Hematopoietic multipotent progenitor cell treated with erythropoietin and hydrocortisone succinate and interleukin-3 and kit ligand, for 15 days (in vitro differentiated cells): ENCODE measurements around the gene CFAP91.

Source experiments
- DNase-seq: peaks from one replicate; pipeline ENCODE4 v3.0.0-alpha.2; 2015; ENCODE audit warnings: low spot score

The CFAP91 gene

DNA sequence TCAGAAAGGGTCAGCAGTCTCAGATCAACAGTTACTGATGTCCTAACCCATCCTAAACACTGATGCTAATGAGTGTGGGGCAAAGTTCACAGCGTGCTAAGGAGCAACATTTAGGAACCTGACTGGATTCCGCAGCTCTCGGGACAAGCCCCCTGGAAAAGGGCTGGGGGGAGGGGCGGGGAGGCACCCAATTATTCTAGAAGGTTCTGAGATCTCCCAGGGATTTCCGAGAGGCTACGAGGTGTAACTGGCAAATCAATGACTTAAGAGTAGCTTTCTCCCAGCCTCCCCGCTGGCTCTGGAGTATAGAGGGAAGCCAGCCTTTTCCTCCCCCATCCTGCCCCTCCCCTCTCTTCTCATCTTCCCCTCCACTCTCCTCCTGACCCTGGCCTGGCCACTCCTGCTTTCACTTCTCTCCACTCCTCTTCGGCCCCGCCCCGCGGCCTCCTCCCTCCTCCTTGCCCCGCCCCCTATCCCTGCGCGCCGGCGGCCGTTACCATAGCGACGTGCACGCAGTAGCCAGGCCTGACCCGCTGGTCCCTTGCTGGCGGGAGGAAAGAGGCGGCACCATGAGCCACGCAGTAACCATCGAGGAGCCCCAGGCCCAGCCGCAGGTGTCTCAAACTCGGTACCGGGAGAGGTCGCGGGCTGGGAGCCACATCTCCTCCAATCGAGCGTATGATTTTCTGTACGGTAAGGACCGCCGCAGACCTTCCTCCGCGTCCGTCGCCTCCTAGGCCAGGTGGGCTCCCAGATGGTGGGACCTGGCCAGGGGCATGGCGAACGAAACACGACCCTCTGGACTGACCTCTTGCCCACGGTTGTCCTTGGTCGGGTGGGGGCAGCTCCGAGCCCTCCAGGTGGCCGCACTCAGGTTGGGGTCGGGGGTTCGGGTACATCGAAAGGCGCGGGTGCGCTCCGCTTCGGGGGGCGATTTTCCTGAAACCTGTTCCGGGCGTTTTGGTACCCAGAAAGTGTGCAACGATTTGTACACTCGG is at the start of gene CFAP91:
TSS of gene CFAP91 (plus strand) at position 493 of the 998 bp plus-strand sequence. CDS start at position 570, 77 bp downstream.
- DNase-seq: peak; percentile 77

DNA sequence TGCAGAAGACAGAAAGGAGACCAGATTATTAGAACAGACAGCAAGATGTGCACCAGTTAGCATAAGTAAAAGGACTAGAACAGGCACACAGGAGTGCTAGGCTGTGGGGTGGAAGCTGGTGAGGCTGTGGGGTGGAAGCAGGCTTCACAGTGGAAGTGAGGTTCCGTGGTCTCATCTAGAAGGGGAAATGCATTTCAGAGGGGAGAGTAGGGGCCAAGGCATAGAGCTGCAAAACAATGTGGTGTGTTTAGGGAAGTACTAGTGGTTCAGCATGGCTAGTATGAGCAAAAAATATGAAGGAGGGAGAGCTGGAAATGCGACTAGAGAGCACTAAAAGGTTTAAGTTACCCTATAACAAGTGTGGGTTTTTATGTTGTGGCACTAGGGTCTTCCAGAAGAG is 48.9 kb upstream of the CFAP91 start:
- no peak for DNase-seq

DNA sequence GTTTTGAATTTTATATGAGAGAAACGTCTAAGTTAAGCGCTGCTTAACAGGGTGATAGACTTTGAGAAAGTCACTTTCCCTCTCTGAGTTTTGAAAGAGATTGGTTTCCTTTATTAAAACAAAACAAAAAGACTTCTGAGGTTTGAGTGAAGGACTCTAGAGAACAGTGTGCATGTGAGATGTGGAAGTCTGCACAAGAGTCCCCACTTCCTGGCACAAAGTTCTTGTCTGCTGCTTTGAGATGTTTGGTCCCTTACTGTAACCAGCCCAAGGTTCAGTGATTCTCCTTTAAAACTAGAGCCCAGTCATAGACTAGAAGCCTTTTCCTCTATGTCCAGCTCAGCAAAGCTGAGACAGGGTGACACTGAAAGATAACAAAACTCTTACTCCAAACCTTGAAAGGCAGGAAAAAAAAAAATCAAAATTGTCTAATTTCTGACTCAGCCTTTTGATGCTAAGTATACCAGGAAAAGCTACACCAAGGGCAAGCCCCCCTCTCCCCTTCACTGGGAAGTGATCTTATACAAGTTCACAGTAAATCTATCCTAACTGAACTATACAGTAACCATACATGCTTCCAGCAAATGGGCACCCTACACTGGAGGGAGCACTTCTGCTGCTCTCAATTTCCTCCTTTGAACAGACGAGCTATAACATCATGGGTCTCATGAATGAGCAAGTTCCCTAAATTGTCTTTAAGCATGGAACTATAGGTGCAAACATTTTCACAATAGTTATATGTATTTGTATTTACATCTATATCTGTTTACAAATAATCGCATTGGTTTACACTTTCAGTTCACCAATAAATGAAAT is 44.7 kb upstream of the CFAP91 start:
- no peak for DNase-seq

DNA sequence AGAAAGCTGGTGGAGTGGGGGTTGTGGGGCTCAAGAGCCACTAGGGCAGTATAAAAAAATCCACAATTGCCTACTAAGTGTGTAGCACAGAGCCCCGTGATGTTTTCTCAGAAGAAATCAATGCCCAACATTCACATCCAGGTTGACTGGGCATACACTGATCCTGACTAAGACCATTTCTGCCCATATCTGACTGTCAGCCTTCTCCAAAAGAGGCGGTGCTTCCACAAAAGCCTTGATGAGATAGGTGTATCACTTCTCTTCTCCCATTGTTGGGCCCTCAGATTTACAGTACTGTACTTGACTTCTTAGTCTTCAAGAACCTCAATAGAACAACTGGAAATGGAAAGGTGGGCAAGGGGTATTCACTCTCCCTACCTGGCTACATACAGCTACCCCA is 43.8 kb upstream of the CFAP91 start:
- no peak for DNase-seq

GRCh38 chr3:119659606-119660291 is 43.1 kb upstream of the CFAP91 start:
- DNase-seq: no peak

GRCh38 chr3:119660474-119661440 is 42.1 kb upstream of the CFAP91 start, which contains the start of gene POPDC2:
Gene POPDC2 (minus strand): TSS chr3:119660589. CDS start chr3:119660423, 166 bp downstream.
- no peak for DNase-seq

- DNase-seq: no peak
Measured at GRCh38 chr3:119662604-119663373, 40.0 kb upstream of the CFAP91 start.

DNA sequence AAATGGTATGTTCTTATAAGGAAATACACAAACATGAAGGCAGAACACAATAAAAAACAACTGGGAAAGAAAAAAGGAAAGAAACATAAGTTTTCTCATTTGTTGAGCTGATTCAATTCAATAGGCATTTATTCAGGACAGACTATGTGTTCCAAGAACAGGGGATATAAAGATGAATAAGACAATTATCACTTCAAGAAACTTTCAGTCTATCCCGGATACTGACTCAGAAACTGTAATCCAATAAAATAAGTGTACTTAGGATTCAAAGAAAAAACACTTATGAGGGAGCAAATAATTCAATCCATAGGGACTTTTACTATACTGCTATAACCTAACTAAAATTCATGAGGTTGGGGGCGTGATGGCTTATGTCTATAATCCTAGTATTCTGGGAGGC is 38.9 kb upstream of the CFAP91 start:
- no peak for DNase-seq

GRCh38 chr3:119664370-119664769 is 38.5 kb upstream of the CFAP91 start:
- DNase-seq: no peak

- no peak for DNase-seq
Measured at GRCh38 chr3:119664850-119665379, 37.9 kb upstream of the CFAP91 start.

- DNase-seq: no peak
Measured at GRCh38 chr3:119665954-119666559, 36.8 kb upstream of the CFAP91 start.

DNA sequence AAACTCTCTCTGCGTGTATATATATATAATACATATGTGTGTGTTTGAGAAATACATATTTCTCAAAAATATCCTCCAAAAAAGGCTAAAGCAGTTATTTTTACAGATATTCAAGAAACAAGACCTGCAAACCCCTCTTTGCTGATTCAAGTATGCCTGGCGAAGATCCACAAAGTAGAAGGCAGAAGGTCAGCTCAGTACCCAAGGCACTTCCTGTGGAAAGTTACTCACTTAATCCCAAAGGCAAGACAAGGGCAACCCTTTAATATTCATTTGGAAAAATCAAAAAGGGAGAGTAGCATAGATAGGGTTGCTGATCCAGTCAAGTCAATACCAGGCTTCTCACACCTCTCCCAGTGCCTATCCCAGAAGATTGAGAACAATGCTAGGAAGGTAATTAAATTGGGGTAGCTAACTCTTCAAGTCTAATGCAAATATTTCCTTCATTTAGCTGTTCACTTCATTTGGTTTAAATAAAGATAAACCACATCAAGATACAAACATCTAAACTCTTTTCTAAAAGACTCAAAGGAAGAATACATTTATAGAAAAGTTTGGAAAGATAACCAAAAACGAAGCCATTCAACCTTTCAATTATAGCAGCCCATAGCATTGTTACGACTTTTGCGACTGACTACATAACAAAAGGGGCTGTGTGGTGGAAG is 32.8 kb upstream of the CFAP91 start:
- DNase-seq: no peak

DNA sequence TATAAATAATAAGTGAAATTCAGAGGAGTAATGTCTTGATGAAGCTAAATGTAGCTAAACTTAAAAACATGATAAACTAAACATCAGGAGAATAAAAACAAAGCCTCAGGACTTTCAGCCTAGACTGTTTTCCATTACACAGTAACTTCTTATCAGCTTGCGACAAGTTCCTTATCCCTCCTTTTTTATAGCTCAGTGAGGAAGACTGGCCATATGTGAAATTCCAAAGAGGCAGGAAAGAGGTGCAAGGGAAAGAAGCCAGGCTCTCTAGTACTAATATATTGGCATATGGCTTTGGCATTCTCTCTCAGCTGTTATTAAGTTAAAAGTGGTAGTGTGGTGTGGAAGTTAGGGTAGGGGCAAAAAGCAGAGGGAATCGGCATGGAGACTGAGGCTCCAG is 30.0 kb upstream of the CFAP91 start:
- no peak for DNase-seq

- DNase-seq: no peak
Measured at GRCh38 chr3:119673875-119674274, 28.9 kb upstream of the CFAP91 start.

DNA sequence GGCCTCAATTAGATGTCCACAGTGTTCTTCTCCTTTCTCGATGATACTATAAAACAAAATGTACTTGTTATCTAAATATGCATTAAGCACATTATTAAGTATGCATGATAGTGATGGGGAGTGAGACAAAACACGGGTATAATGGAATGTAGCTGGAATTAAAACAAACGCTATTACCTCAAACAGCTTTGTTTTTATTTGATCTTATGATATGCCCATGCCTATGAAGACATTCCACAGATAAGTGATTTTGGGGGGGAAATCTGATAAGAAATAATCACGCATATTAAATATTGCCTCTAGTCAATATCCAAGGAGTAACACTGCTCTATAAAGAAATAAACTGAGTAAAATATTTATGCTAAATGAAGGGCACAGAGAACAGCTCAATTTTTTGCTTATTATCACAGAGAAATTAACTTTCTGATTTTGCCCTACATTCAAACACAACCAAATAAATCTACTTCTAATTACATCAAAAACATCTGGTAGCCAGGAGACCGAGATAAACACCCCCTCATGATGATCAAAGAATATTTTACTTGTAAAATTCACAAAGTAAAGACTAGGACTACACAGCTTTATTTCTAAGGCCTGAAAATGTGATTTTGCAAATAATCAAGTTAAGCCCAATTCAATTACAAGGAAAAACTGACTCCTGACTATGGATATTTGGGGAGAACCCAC is 27.5 kb upstream of the CFAP91 start:
- no peak for DNase-seq

DNA sequence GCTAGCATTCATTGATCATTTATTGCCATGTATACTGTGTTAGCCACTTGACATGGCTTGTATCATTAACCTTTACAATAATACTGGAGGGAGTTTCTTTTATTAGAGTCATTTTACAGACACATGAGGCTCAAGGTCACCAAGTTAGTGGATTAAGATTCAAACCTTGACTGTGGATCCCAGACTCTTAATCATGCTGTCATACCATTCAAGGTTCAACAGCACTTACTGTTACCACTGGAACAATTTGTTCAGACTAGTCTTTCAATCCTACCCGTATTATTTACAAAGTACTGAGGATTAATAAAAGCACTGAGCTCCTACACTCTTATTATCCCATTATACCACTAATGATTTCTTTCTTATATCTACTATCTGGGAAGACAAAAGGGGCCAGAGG is 26.8 kb upstream of the CFAP91 start:
- DNase-seq: no peak

GRCh38 chr3:119676771-119677640 is 25.8 kb upstream of the CFAP91 start, which contains the start of gene COX17:
Gene COX17 (minus strand): TSS chr3:119677406. CDS start chr3:119677310, 96 bp downstream.
- peak; percentile 96 for DNase-seq
